ENCODE measurements around the gene HYAL1.
"Not testable (repeated sequence)": the region's sequence is repeated elsewhere in the genome, so short reads cannot be mapped to it uniquely, and the experiment has no call there.

HYAL1 gene

DNA sequence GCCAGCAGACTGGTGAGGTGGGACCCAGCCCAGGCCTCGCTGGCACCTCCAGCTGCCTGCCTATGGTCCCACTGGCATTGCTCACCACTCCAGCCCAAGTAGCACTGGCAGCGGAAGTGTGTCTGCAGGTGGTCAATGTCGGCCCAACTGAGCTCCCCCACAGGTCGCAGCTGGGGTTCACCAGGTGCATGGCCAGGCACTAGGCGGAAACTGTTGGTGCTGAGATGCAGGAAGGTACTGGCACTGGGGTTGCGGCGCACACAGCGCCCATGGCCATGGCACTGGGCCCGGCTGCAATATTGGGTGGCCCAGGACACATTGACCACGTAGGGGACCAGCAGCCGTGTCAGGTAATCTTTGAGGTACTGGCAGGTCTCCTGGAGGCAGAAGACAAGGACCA is 14.8 kb upstream of the HYAL1 start:
- no peak for DNase-seq

DNA sequence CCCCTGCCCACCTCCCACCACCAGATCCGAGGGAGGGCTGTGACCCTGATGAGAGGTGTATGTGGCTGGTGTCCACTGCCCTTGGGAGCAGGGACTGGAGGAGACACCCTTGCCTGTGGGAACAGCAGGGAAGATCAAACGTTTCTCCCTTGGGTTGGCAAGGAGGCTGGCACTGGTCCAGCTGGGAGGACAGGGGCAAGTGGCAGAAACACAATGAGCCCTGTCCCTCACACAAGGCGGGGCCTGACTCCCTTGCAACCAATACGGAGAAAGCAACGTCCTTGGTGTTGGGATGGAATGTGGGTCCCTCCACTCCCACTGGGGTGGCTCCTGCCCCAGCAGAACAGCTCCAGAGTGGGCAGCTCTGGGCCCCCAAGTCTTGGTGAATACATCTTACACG is 13.9 kb upstream of the HYAL1 start:
- no peak for DNase-seq

DNA sequence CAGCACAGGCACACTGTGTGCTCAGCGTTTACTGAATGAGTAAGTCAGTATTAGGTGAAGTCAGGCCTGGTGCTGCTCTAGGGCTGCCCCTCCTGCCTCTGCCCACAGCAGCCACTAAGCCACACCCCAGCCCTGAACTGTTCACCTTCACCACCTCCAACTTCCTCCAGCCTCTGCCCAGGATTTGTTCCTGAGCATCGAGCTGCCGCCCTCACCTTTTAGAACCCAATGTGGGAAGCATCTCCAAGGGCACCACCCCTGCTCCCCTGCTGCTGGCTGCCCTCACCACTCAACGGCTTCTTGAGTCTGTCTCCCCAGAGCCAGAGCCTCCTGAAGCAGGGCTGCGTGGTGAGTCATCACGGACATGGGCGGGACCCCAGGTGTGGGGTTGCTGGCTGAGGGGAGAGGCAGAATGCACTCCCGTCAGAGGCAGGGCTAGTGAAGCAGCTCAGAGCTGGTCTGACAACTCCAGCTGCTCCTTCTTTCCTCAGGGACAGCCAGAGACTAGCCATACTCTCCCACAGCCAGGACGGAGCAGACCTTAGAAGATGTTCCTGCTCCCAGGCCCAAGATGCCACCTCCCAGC is 13.4 kb upstream of the HYAL1 start:
- DNase-seq = peak; percentile 57 to 62

DNA sequence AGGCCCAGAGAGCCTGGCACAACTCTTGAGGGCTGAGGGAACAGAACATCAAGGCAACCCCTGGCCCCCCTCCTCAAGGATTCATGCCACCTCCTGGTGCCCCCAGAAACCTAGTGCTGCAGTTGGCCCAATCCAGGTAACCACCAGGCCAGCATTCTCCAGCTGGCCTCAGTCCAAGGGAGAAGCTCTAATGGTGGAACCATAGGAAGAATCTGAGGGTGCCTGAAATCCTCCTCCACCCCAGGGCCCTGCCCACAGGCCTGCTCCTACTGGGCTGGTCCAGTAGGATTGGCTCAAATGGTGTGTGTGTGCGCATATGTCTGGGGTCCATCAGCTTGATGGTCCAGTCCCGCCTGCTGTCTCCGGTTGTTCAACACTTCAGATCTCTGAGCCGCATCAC is 11.4 kb upstream of the HYAL1 start:
- DNase-seq = no peak

DNA sequence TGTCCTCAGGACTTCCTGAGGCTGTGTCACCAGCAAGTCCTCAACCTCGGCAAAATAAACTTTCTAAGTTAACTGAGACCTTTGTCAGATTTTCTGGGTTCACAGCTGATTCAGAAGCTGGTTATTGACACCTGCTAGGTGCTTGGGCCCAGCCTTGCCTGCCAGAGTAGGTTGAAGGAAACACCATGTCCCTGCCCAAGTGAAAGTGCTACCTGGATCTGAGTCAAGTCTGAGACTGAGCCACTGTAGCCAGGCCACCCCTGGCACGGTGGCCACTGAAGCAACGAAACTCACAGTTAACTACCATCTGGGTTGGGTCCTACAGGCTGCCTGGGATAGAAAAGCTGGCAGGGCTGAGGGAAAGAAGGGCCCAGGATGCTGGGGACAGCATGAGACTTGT is 11.0 kb upstream of the HYAL1 start:
- DNase-seq = no peak

DNA sequence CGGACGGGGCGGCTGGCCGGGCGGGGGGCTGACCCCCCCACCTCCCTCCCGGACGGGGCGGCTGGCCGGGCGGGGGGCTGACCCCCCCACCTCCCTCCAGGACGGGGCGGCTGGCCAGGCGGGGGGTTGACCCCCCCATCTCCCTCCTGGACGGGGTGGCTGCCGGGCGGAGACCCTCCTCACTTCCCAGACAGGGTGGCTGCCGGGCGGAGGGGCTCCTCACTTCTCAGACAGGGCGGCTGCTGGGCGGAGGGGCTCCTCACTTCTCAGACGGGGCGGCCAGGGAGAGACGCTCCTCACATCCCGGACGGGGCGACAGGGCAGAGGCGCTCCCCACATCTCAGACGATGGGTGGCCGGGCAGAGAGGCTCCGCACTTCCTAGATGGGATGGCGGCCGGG is 8.7 kb upstream of the HYAL1 start:
- not testable (repeated sequence) for DNase-seq

DNA sequence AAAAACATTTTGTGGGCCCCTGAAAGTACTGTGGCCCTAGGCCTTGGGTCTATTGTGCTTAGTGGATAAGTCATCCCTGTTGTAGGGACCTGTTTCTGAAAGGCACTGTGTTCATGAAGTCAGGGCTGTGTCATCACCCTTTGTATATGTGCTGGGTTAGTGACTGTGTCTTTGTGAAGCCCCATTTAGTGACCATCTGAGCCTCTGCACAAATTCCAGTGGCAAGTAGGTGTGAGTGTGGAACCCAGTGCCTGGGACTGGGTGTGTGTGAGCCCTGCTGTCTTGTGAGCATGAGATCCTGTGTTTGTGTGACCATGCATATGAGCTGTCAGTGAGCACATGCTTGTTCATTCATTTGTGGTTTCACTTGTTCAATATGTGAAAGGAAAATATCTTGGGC is 1.2 kb upstream of the HYAL1 start:
- DNase-seq = no peak

DNA sequence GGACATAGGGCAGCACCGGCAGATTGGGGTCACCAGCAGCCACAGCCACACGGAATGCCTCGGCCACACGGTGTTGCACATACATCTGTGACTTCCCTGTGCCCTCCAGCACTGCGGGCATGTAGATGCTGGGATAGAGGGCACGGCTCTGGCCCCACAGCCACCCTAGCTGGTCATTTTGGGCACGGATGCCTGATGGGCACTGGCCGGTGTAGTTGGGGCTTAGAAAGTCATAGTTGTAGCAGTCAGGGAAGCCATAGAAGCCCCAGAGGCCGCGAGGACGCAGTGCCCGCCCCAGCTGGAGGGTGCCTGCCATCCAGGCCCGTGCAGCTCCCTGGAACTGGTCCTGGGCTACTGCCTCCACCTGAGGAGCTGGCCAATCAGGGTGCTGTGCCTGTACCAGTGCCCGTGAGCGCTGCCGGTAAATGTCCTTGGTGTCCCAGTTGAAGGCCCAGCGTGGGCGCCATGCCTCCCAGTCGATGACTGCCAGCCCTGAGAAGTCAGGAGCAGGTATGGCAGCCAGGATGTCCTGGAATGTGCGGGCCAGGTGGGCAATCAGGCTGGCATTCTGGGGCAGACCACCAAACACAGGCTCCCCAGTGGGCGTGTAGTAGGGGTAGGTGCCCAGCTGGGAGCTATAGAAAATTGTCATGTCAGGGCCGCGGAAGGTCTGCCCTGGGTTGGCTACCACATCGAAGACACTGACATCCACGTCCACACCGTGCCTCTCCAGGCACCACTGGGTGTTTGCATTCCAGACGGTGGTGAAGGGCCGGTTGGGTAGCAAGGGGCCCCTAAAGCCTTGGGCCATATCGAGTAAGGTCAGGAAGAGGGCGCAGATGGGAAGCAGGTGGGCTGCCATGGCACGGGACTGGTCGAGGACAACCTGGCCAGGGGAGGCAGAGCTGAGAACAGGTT is 1.0 kb downstream of the HYAL1 start:
- no peak for DNase-seq

DNA sequence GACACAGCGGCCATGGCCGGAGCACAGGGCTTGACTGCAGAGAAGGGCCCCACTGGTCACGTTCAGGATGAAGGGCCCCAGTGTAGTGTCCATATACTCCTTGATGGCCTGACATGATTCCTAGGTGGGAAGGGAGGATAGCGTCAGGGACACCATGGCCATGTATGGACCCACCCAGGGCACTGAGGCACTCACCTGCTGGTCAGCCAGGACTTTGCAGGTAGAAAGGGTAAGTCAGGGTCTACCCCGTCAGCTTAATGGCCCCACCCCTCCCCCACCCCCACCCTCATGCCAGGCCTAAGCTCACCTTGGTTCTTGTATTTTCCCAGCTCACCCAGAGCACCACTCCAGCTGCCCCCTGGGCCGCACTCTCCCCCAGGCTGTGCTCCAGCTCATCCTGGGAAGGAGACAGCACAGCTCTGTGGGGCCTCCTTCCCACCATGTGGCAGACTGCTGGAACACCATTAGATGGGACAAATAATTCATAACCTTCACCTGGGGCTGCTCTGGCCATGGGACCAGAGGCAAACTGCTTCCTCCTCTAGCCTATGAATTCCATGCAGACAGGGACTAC is 2.6 kb downstream of the HYAL1 start:
- DNase-seq = no peak

DNA sequence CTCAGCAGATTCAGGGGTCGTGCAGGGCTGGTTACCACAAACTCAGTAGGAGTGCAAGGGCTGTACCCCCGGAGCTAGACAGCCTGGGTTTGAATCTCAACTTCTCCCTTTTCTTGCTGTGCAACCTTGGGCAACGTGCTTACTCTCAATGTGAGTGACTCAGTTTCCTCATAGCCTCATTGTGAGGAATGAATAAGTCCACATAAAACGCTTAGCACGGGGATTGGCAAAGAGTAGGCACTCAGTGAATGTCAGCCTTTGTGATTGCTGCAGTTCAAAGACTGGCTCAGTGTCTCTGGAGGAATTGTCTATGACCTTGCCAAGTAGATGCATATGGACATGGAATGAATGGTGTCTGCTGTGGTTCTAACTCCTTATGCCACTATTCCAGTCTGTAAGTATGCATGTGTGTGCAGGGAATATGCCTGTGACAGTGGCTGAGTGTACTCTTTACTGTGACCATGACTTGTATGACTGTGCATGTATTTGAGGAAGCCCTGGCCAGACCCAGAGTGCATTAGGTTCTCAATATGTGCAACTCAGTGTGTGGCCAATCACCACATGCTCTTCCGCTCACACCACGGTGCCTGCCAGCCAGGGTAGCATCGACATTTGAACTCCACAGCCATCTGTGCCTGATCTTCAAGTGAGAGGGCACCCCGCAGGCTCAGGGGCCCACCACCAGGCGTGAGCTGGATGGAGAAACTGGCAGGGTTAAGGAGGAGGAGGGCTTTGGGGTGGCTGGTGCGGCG is 3.3 kb downstream of the HYAL1 start:
- no peak for DNase-seq

DNA sequence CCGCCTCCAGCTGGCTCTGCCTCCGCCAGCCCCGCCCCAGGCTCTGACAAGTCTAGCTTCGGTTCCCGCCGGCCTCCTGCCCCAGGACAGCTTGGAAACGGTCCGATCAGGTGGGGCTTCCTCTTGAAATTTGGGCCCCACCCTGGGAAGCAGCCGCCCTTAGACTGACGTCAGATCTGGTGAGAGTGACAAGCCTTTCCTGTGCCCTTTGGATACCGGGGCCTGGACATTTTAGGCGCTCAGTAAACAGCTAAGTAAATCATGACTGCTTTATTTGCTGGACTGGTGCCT is 3.8 kb downstream of the HYAL1 start:
- DNase-seq = no peak

DNA sequence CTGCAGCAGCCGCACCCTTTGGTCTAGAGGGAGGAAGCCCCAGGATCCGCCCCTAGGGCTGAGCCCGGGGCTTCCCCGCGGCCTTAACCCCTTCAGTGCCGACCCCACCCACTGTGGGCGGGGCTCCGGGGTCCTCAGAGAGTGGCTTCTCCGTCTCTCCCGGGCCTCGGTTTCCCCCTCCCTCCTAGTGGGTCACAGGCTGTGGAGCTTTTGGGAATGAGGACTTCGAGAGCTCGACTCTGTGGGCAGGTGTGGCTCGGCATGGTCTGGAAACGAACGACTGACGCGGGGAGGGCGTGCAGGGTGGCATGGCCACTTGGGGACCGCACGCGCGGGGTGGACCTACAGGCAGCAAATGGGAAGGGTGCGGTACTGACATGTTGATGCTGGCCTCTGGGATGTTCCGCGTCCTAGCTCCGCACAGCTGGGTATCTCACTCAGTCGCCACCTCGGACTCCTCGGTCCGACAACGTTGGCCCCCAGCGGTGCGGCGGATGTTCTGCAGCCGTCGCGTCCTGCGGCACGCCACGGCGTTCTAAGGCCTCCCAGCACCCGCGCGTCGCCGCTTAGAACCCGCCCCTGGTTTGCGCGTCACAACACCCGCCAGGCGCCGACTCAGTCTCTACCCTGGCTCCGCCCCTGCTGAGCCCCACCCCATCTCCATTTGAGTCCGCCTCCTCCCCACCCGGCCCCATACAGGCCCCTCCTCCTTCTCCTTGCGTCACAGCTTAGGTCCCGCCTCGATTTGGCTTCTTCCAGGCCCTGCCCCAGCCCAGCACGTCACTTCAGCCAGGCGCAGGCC is 4.3 kb downstream of the HYAL1 start, which contains the start of the genes HYAL3 and NAA80:
Gene HYAL3, minus strand, starts transcription at position 570 of the 802 bp plus-strand sequence. CDS start 3,803 bp downstream, outside the sequence.
Gene NAA80, minus strand, starts transcription at position 570 of the 802 bp plus-strand sequence. CDS start 1,942 bp downstream, outside the sequence.
- DNase-seq = peak; percentile 100

DNA sequence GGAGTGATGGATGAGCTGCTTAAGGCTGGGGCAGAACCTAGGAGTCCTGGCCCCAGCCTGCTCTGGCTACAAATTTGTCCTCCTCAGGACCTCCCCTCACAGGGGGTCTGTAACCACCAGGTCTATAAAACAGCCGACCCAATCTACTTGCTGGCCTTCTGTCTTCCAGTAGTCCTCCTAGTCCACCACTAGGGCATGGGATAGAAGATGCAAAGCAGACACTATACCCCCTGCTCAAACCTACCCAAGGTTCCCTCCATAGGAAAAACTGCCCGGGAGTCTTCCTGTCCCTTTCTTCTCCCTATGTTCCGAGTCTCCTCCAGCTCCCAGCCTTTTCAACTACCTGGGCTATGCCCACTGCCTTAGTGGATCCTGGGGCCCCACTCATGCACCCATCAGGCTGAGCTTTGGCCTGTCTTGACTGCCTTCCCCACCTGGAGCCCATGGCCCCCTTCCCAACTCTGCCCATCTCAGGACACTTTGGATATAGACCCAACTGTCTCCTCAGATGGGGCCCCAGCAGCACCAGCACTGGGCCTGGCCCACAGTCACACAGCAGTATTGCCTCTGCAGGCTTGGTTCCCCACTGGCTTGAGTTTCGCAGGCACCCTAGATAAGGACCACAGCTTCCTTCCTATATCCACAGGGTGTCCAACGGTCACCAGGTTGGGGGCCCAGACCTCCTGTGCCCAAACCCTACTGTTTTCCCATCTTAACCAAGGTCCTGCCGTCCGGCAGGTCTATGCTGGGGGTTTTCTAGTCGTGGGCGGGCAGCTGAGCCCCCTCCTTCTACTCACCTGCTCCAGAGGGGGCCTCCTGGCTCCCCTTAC is 5.3 kb downstream of the HYAL1 start:
- DNase-seq = no peak

DNA sequence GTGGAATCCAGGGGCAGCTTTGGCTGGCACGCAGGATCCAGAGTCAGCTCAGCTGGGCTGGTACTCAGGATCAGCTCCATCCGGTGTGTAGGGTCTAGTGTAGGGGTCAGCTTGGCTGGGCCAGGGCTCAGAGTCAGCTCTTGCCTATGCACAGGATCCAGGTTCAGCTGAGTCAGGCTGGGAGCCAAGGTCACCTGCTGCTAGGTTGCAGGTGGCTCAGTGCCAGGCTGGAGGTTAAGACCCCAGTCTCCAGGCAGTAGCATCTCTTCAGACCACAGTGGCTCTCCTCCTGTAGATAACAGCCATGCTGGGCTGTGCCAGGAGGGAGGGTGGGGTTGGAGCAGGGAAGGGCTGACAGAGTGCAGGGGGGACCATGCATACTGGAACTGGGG is 6.0 kb downstream of the HYAL1 start:
- no peak for DNase-seq

DNA sequence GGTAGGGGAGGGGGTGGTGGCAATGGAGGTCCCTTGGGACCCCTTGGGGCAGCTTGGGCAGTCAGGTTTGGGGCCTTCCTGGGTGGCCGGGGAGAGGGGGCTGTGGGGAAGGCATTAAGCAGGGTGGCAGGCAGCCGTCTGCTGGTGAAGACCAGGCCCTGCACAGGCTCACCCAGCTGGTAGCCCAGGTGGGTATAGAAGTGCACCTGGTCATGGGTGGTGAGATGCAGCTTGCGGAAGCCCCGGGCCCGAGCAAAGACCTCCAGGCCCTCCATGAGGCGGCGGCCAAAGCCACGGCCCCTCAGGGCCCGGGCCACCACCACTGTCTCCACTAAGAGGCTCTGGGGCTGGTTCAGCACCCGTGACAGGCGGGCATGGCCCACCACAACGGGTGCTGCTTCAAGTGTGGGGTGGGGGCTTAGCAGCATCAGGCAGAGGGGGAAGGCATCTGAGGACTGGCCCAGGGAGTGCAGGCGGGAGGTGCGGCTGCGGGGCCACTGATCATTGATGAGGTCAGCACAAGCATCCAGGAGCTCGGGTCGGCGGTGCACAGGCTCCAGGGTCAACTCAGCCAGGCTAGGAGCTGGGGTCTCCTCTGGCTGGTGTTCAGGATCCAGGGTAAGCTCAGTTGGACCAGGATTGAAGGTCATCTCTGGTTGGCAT is 6.5 kb downstream of the HYAL1 start:
- no peak for DNase-seq

DNA sequence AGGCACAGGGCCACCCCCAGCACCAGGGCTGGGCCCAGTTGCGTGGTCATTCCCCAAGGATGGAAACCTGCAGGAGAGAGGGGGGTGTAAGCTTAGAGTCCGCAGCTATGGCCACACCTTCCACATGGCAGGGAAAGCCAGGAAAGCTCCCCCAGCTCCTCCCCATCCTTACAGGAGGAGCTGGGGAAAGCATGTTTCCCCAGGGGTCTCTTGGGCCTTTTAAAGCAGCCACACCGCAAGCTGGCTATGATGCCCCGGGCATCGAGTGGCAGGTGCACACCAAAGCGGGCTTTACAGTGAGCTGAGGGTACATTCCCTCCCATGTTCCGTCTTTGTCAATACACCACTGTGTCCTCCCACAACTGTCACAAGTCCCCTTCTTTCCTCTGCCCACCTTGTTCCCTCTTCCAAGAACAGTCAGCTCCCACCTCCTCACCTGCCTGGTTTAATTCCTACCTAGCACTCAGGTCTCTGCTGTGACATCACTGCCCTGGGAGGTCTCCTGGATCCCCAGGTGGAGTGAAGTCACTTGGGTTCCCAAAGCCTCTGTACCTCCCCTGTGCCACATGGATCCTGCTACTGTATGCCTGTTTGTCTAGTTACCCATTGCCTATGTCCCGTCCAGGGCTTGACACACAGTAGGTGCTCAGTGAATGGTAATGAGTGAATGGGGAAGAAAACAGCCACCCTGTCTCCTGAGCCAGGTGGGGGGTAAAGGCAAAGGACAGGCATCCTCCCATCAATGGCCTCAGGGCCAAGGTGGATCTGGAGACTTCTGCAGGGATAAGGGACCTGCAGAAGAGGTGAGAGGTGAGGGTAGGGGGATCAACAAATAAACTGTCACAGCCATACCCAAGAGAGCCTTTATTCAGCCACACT is 7.6 kb downstream of the HYAL1 start:
- no peak for DNase-seq

DNA sequence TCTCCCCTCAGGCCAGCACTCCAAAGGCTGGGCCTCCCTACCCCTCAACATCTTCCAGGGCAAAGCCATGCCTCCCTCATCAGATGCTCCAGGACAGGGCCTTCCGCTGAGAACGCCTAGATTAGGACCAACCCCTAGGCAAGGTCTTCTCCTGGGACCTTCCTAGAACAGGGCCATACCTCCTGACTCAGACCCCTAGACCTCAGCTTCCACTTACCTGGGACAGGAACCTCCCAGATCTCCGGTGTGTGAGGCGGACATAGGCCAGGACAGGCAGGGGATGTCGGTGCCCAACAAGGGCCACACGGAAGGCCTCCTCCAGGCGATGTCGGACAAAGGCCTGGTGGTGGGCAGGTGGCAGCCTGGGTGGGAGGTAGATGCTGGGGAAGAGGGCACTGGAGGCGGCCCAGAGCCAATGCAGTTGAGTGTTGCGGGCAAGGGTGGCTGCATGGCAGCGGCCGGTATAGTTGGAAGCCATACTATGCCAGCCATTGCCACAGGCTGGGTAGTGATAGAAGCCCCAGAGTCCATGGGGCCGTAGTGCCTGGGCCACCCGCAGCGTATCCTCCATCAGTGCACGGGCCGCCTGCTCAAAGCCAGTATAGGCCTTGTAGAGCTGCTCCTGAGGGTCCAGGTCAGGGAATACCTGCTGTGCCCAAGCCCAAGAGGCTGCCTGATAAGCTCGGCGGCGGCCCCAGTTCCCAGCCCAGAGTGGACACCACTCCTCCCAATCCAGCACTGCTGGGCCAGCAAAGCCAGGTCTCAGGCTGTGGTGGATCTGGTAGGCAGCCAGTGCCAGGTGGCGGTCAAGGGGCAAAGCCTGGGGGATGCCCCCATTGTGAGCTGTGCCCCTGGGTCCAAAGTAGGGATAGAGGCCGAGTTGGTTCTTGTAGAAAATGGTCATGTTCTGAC is 8.6 kb downstream of the HYAL1 start:
- DNase-seq = no peak

DNA sequence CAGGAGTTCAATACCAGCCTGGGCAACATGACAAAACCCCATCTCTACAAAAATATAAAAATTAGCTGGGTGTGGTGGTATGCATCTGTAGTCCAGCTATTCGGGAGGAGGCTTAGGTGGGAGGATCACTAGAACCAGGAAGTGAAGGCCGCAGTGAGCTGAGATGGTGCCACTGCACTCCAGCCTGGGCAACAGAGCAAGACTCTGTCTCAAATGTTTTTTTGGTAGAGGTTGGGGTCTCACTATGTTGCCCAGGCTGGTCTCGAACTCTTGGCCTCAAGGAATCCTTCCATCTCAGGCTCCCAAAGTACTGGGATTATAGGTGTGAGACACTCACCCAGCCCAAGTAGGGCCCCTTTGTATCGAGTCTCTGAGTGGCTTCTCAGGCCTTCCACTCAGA is 9.3 kb downstream of the HYAL1 start:
- DNase-seq = no peak
